Natural killer cell (primary cell): Measurements from ENCODE around the gene CD300E. TPM values are rescaled to one million over a fixed set of nuclear protein-coding genes. Genes with fewer than 3 reads are reported as not detected.

Source experiments
- ATAC-seq, 3 donors: fragments of 150-1000 bp in 2 of 3; fragments of 200-7000 bp in 1 of 3; cut with Tn5 transposase; 1 replicate in 1 of 3; 2 replicates in 2 of 3; pipeline ENCODE4 v1.10.0; 2021; ENCODE audit warnings: mild to moderate bottlenecking in 2 of 3, moderate library complexity in 2 of 3
- DNase-seq, 2 donors: peaks; one replicate each; pipeline versions ENCODE4 v3.0.0 to v3.0.0-alpha.2; 2013 to 2021; ENCODE audit warnings: mixed read lengths in 1 of 2
- H3K27ac ChIP-seq: one replicate; pipeline ENCODE4 v1.5.1; 2013; ENCODE audit warnings: mild to moderate bottlenecking, low read length
- H3K27me3 ChIP-seq: one replicate; pipeline ENCODE4 v1.6.1; 2013; ENCODE audit warnings: low read length; ENCODE audit not compliant: control insufficient read depth, insufficient read depth
- H3K36me3 ChIP-seq: one replicate; pipeline ENCODE4 v1.6.1; 2013; ENCODE audit warnings: low read length; ENCODE audit not compliant: control insufficient read depth, insufficient read depth
- H3K4me1 ChIP-seq: one replicate; pipeline ENCODE4 v1.6.1; 2013; ENCODE audit warnings: low read length; ENCODE audit not compliant: control insufficient read depth, insufficient read depth
- H3K4me3 ChIP-seq: one replicate; pipeline ENCODE4 v1.5.1; 2013; ENCODE audit warnings: low read length
- H3K9me3 ChIP-seq: one replicate; pipeline ENCODE4 v1.6.1; 2013; ENCODE audit warnings: low read length; ENCODE audit not compliant: control insufficient read depth, insufficient read depth
- H3K27ac Mint-ChIP-seq, 2 donors: one replicate each; pipeline ENCODE4 v1.8.0; 2022; ENCODE audit warnings: mild to moderate bottlenecking in 2 of 2, mixed read lengths in 2 of 2, moderate library complexity in 1 of 2
- H3K27me3 Mint-ChIP-seq, 2 donors: one replicate each; pipeline ENCODE4 v1.8.0; 2022; ENCODE audit warnings: low read depth in 2 of 2, mixed read lengths in 2 of 2
- H3K36me3 Mint-ChIP-seq: one replicate; pipeline ENCODE4 v1.8.0; 2022; ENCODE audit warnings: mixed read lengths
- H3K4me1 Mint-ChIP-seq, 2 donors: one replicate each; pipeline ENCODE4 v1.8.0; 2022; ENCODE audit warnings: mixed read lengths in 2 of 2
- H3K4me3 Mint-ChIP-seq: one replicate; pipeline ENCODE4 v1.8.0; 2022; ENCODE audit warnings: mild to moderate bottlenecking, moderate library complexity, mixed read lengths
- H3K9me3 Mint-ChIP-seq, 2 donors: one replicate each; pipeline ENCODE4 v1.8.0; 2022; ENCODE audit warnings: mixed read lengths in 2 of 2
- CTCF ChIP-seq: fragments of 200-600 bp; IDR thresholded peaks from one replicate; pipeline ENCODE4 v1.8.0; 2022; ENCODE audit warnings: antibody characterized with exemption
- WGBS: methylation state at CpG from one replicate; pipeline ENCODE4 v1.1.7; 2013; ENCODE audit warnings: missing lambda C conversion rate; ENCODE audit not compliant: insufficient coverage; 5-methylcytosine and 5-hydroxymethylcytosine counted together
- intact Hi-C: fragments of 100-400 bp; cut with micrococcal nuclease; formaldehyde crosslinking; loops from one replicate; pipeline ENCODE4 v1.14.2; 2022
- total RNA-seq, 4 donors: library from RNA; stranded (reverse); fragments of 120-200 nt in 1 of 4; gene quantifications; one replicate each; pipeline versions ENCODE4 v1.2.3 to v1.2.4, GENCODE V29; 2013 to 2022

Gene CD300E
- total RNA-seq, 3 donors from 2014 or later (not counting 1 experiment from before 2014, with no cell fraction given) = 6.9 to 10.0 (median 8.9) TPM

- Mint-ChIP-seq H3K27ac (no peak overlapping the region), H3K9me3 (no peaks in the 10 kb centered on the region), H3K27me3 (peaks cover 11 to 17% of the 10 kb centered on the region in 2 donors), H3K4me1 (no peaks in the 10 kb centered on the region), H3K36me3 (no peaks in the 10 kb centered on the region), H3K4me3 (no peak overlapping the region)
- TF ChIP-seq CTCF = no peak
- H3K27ac ChIP-seq = no peak overlapping the region
- intact Hi-C loops = no loop called here
- DNase-seq (no peak), ATAC-seq (no peak)
- H3K27me3 ChIP-seq = no peaks in the 10 kb centered on the region
- no peak overlapping the region for H3K4me3 ChIP-seq
- WGBS = 96% methylated on average over 8 of the region's 8 CpGs
- no peaks in the 10 kb centered on the region for H3K36me3 ChIP-seq
- H3K4me1 ChIP-seq = peaks cover 35% of the 10 kb centered on the region
- no peaks in the 10 kb centered on the region for H3K9me3 ChIP-seq
Measured at GRCh38 chr17:74606050-74606449, 17.5 kb downstream of the CD300E start.

- intact Hi-C loops = no loop called here
- no peak for ATAC-seq
- Histone ChIP-seq H3K4me1 (peaks cover 35% of the 10 kb centered on the region), H3K4me3 (no peak overlapping the region), H3K27me3 (no peaks in the 10 kb centered on the region), H3K36me3 (no peaks in the 10 kb centered on the region), H3K9me3 (no peaks in the 10 kb centered on the region), H3K27ac (no peak overlapping the region)
- TF ChIP-seq CTCF = no peak
- Mint-ChIP-seq H3K4me3 (no peak overlapping the region), H3K36me3 (no peaks in the 10 kb centered on the region), H3K4me1 (no peaks in the 10 kb centered on the region), H3K9me3 (no peaks in the 10 kb centered on the region), H3K27ac (no peak overlapping the region), H3K27me3 (peaks cover 11 to 21% of the 10 kb centered on the region in 2 donors)
- no peak for DNase-seq
- WGBS = 85% methylated on average over 9 of the region's 10 CpGs
Measured at GRCh38 chr17:74605361-74605760, 18.2 kb downstream of the CD300E start.

GRCh38 chr17:74604761-74605160, 18.8 kb downstream of the CD300E start:
- H3K36me3 Mint-ChIP-seq = no peaks in the 10 kb centered on the region
- Histone ChIP-seq H3K4me1 (peaks cover 35% of the 10 kb centered on the region), H3K36me3 (no peaks in the 10 kb centered on the region), H3K27ac (no peak overlapping the region), H3K4me3 (no peak overlapping the region), H3K9me3 (no peaks in the 10 kb centered on the region), H3K27me3 (no peaks in the 10 kb centered on the region)
- no peak for DNase-seq
- no peak for ATAC-seq
- peaks cover 13 to 26% of the 10 kb centered on the region in 2 donors for H3K27me3 Mint-ChIP-seq
- H3K4me3 Mint-ChIP-seq = no peak overlapping the region
- WGBS = 85% methylated on average over 10 of the region's 10 CpGs
- no peak for TF ChIP-seq CTCF
- H3K27ac Mint-ChIP-seq = no peak overlapping the region
- intact Hi-C loops = loop anchor here (5.0 kb wide), 2 partner anchors 237 to 302 kb away; partner anchors contain the start of gene GPR142
- no peaks in the 10 kb centered on the region for H3K4me1 Mint-ChIP-seq
- H3K9me3 Mint-ChIP-seq = no peaks in the 10 kb centered on the region

GRCh38 chr17:74604200-74604599, 19.3 kb downstream of the CD300E start:
- no peak for TF ChIP-seq CTCF
- peaks cover 37% of the 10 kb centered on the region for H3K4me1 ChIP-seq
- no peak overlapping the region for H3K4me3 Mint-ChIP-seq
- no peak overlapping the region for H3K27ac ChIP-seq
- H3K27me3 ChIP-seq = no peaks in the 10 kb centered on the region
- no peaks in the 10 kb centered on the region for H3K9me3 ChIP-seq
- H3K4me1 Mint-ChIP-seq = no peaks in the 10 kb centered on the region
- H3K36me3 ChIP-seq = no peaks in the 10 kb centered on the region
- no peak for DNase-seq
- intact Hi-C loops = loop anchor here (5.0 kb wide), 2 partner anchors 237 to 302 kb away; partner anchors contain the start of gene GPR142
- no peak overlapping the region for H3K4me3 ChIP-seq
- H3K27me3 Mint-ChIP-seq = peaks cover 18 to 31% of the 10 kb centered on the region in 2 donors
- whole genome bisulfite sequencing = 60% methylated on average over 6 of the region's 6 CpGs
- no peak for ATAC-seq
- H3K36me3 Mint-ChIP-seq = no peaks in the 10 kb centered on the region
- no peaks in the 10 kb centered on the region for H3K9me3 Mint-ChIP-seq
- no peak overlapping the region for H3K27ac Mint-ChIP-seq
